CD4-positive, alpha-beta T cell treated with Interleukin-21 for 1 hour (primary cell): ENCODE data around the gene ARL8A.
"Not testable (repeated sequence)": the region's sequence is repeated elsewhere in the genome, so short reads cannot be mapped to it uniquely, and the experiment has no call there.

Experiments used
- DNase-seq: peaks from one replicate; pipeline ENCODE4 v3.0.0-alpha.2; 2020

Gene ARL8A

GRCh38 chr1:202156590-202156989 lies 12.1 kb upstream of the ARL8A start:
- DNase-seq, result no peak

GRCh38 chr1:202155478-202156021 lies 11.0 kb upstream of the ARL8A start:
- no peak for DNase-seq

GRCh38 chr1:202154766-202155477 lies 10.4 kb upstream of the ARL8A start:
- peak; percentile 75 for DNase-seq

- DNase-seq, result no peak
Observed at GRCh38 chr1:202154148-202154765, 9.7 kb upstream of the ARL8A start.

- DNase-seq, result no peak
Observed at GRCh38 chr1:202153284-202153683, 8.7 kb upstream of the ARL8A start.

- no peak for DNase-seq
Observed at GRCh38 chr1:202152399-202152798, 7.9 kb upstream of the ARL8A start.

GRCh38 chr1:202151045-202151444 lies 6.5 kb upstream of the ARL8A start:
- no peak for DNase-seq

GRCh38 chr1:202150602-202151001 lies 6.1 kb upstream of the ARL8A start:
- DNase-seq, result no peak

- no peak for DNase-seq
Observed at GRCh38 chr1:202150187-202150586, 5.7 kb upstream of the ARL8A start.

GRCh38 chr1:202149566-202149965 lies 5.0 kb upstream of the ARL8A start:
- DNase-seq, result no peak

- no peak for DNase-seq
Observed at GRCh38 chr1:202148391-202148790, 3.9 kb upstream of the ARL8A start.

GRCh38 chr1:202146993-202147392 lies 2.5 kb upstream of the ARL8A start:
- no peak for DNase-seq

GRCh38 chr1:202146279-202146678 lies 1.7 kb upstream of the ARL8A start:
- DNase-seq, result no peak

GRCh38 chr1:202145744-202146140 lies 1.2 kb upstream of the ARL8A start:
- not testable (repeated sequence) for DNase-seq

GRCh38 chr1:202145068-202145743 lies 669 bp upstream of the ARL8A start:
- DNase-seq, result peak; percentile 46

- DNase-seq, result peak; percentile 38
Observed at GRCh38 chr1:202143768-202144401, 652 bp downstream of the ARL8A start.

- peak; percentile 30 for DNase-seq
Observed at GRCh38 chr1:202143011-202143767, 1.3 kb downstream of the ARL8A start.

GRCh38 chr1:202141468-202141867 lies 3.1 kb downstream of the ARL8A start:
- not testable (repeated sequence) for DNase-seq

GRCh38 chr1:202140833-202141232 lies 3.7 kb downstream of the ARL8A start:
- DNase-seq, result no peak

- peak; percentile 66 for DNase-seq
Observed at GRCh38 chr1:202135221-202135721, 9.3 kb downstream of the ARL8A start.

- no peak for DNase-seq
Observed at GRCh38 chr1:202134645-202135172, 9.8 kb downstream of the ARL8A start.

GRCh38 chr1:202133989-202134388 lies 10.5 kb downstream of the ARL8A start:
- no peak for DNase-seq
